IPS-NIHi11 (cell line): ENCODE results near the gene IGHMBP2.

Source experiments
- DNase-seq: peaks from one replicate; pipeline ENCODE4 v3.0.0; 2012; ENCODE audit warnings: mixed read lengths, low spot score

Gene IGHMBP2

DNA sequence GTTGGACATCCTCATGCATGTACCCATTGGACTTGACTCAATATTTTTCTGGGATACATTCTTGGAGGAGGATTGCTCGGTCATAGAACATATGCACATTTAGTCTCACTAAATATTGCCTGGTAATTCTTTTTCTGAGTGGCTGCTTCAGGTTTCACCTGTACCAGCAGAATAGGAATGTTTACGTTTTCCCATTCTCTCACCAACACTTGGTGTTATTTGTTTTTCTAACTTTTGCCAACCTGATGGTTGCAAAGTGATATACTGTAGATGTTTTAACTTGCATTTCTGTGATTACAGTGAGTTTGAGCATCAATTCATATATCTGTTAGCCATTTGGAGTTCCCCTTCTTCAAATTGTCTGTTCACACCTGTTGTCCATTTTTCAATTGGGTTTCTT, 78.4 kb downstream of the IGHMBP2 start:
- no peak for DNase-seq

DNA sequence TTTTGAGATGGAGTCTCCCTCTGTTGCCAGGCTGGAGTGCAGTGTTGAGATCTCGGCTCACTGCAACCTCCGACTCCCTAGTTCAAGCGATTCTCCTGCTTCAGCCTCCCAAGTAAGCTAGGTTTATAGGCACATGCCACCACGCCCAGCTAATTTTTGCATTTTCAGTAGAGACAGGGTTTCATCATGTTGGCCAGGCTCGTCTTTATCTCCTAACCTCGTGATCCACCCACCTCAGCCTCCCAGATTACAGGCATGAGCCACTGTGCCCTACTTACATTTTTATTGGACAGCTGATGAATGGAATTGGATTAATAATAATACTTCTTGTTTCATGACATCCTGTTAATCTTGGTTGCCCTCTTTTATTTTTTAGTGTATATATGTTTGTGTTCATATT, 80.1 kb downstream of the IGHMBP2 start:
- no peak for DNase-seq

DNA sequence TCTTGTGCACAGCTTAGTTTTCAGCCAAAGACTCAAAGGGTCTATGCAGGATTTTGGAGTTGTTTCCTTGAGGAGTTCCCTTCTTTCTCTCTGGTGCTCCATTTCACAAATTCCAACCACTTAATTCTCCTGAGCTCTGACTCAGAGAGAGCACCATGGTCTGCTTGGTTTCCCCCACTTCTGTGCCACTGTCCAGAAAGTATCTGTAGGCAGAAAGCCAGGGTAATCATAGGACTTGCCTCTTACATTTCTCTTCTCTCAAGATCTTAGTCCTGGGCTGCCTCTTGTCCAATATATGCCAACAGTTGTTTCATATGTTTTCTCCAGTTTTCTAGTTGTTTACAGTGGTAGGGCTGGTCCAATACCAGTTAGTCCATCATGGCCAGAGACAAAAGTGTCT, 83.5 kb downstream of the IGHMBP2 start:
- no peak for DNase-seq

DNA sequence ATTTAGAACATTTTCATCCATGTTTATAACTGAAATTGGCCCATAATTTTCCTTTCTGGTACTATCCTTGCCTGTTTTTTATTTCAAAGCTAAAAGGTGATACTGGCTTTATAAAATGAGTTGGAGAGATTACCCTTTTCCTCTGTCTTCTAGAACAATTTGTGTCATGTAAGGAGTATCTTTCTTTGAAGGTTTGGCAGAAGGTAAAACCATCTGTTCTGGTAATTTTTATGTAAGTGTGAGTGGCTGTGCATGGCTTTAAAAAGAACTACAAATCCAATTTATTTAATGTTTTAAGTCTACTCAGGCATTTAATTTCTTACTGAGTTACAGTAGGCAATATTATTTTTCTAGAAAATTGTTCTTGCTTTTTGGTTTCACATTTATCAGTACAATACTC, 84.8 kb downstream of the IGHMBP2 start:
- DNase-seq, result no peak
